ENCODE data around the gene ZNF581.

The ZNF581 gene

GRCh38 chr19:55622242-55622969 is 21.0 kb upstream of the ZNF581 start:
- no peak overlapping the region for H3K27ac ChIP-seq
- H3K4me3 ChIP-seq = no peak overlapping the region
- no peak for TF ChIP-seq CTCF (IDR thresholded peaks at IDR 0.05)
- no peak for DNase-seq (ENCODE audit: low spot score)

GRCh38 chr19:55623130-55623529 is 20.3 kb upstream of the ZNF581 start:
- DNase-seq (ENCODE audit: low spot score) = no peak
- H3K4me3 ChIP-seq = no peak overlapping the region
- peak overlapping the region in 1 of 2 donors; percentile 99 for H3K27ac ChIP-seq
- TF ChIP-seq CTCF (IDR thresholded peaks at IDR 0.05) = no peak

DNA sequence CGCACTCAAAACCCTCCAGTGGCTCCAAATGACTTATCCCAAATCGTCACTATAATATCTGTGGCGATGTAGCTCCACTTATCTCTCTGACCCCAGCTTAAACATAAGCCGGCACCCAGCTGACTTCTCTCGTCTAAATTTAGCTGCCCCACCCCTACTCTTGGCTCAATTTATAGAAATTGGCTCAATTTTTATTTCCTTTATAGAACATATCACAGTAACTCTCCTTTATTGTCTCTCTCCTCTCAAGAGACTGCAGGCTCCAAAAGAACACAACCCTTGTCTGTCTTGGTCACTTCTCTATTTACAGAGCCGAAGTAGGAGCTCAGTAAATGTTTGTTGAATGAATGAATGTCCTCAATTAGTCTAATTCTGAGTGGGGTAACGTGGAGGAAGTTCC is 19.9 kb upstream of the ZNF581 start:
- peak overlapping the region; percentile 84 for H3K4me3 ChIP-seq

GRCh38 chr19:55624109-55625003 is 19.1 kb upstream of the ZNF581 start, which contains the start of gene ZNF784:
Gene ZNF784 (minus strand): TSS chr19:55624566. CDS start chr19:55624561, 5 bp downstream.
- peak within 1 kb of the TSS; percentile 94 to 99 for H3K27ac ChIP-seq
- peak; percentile 93 for DNase-seq (ENCODE audit: low spot score)
- H3K4me3 ChIP-seq = peak within 1 kb of the TSS; percentile 84
- no peak for TF ChIP-seq CTCF (IDR thresholded peaks at IDR 0.05)

More for the DNA sequence above, 19.9 kb upstream of the ZNF581 start:
- no peak for DNase-seq (ENCODE audit: low spot score)
- peak overlapping the region; percentile 94 to 99 for H3K27ac ChIP-seq
- TF ChIP-seq CTCF (IDR thresholded peaks at IDR 0.05) = no peak

DNA sequence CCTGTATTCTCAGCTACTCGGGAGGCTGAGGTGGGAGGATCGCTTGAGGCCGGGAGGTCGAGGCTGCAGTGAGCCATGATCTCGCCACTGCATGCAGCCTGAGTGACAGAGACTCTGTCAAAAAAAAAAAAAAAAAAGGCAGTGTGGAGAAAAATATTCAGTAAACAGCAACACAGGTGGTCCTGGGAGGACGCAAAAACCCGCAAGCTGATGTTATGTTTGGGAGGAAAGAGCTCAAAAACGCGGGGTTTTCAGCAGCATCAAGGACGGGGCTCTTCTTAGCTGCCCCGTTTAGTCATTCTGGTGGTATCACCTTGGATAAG is 18.5 kb upstream of the ZNF581 start:
- H3K4me3 ChIP-seq = peak overlapping the region; percentile 84
- no peak for TF ChIP-seq CTCF (IDR thresholded peaks at IDR 0.05)
- DNase-seq (ENCODE audit: low spot score) = no peak
- H3K27ac ChIP-seq = peak overlapping the region; percentile 94 to 99

GRCh38 chr19:55626350-55626749 is 17.1 kb upstream of the ZNF581 start:
- Histone ChIP-seq H3K4me3 (no peak overlapping the region), H3K27ac (no peak overlapping the region)
- no peak for DNase-seq (ENCODE audit: low spot score)
- no peak for TF ChIP-seq CTCF (IDR thresholded peaks at IDR 0.05)

Data from coronary artery (tissue), 2 donors.